HEK293T (cell line): Measurements from ENCODE around the gene ARIH2.

ENCODE experiments used
- ARNT ChIP-seq: fragments of 450-650 bp; IDR thresholded peaks from 2 replicates; pipeline ENCODE4 v1.6.1; 2017; ENCODE audit warnings: mild to moderate bottlenecking
- BHLHE40 ChIP-seq: fragments of 450-650 bp; IDR thresholded peaks from 2 replicates; pipeline ENCODE4 v1.6.1; 2016; ENCODE audit warnings: mild to moderate bottlenecking, moderate library complexity, borderline replicate concordance
- CTBP1 ChIP-seq: fragments of 450-650 bp; IDR thresholded peaks from 2 replicates; pipeline ENCODE4 v1.6.1; 2016; ENCODE audit warnings: borderline replicate concordance
- ELF4 ChIP-seq: fragments of 450-650 bp; IDR thresholded peaks from 2 replicates; pipeline ENCODE4 v1.6.1; 2017; ENCODE audit warnings: antibody characterized with exemption
- FOXA1 ChIP-seq: fragments of 450-650 bp; IDR thresholded peaks from 2 replicates; pipeline ENCODE4 v1.6.1; 2016; ENCODE audit warnings: mild to moderate bottlenecking
- FOXK2 ChIP-seq: fragments of 450-650 bp; IDR thresholded peaks from 2 replicates; pipeline ENCODE4 v1.6.1; 2016; ENCODE audit warnings: mild to moderate bottlenecking
- FOXM1 ChIP-seq: fragments of 450-650 bp; IDR thresholded peaks from 2 replicates; pipeline ENCODE4 v1.6.1; 2017; ENCODE audit warnings: mild to moderate bottlenecking, borderline replicate concordance
- HDGF ChIP-seq: fragments of 450-650 bp; IDR thresholded peaks from 2 replicates; pipeline ENCODE4 v1.6.1; 2017; ENCODE audit warnings: antibody characterized with exemption, borderline replicate concordance
- L3MBTL2 ChIP-seq: fragments of 450-650 bp; conservative IDR thresholded peaks from 2 replicates; pipeline ENCODE4 v1.6.1; 2016; ENCODE audit warnings: mild to moderate bottlenecking
- NFRKB ChIP-seq: fragments of 450-650 bp; IDR thresholded peaks from 2 replicates; pipeline ENCODE4 v1.6.1; 2016; ENCODE audit warnings: mild to moderate bottlenecking, moderate library complexity
- SP1 ChIP-seq: fragments of 450-650 bp; IDR thresholded peaks from 2 replicates; pipeline ENCODE4 v1.6.1; 2017
- SUZ12 ChIP-seq: fragments of 450-650 bp; IDR thresholded peaks from 2 replicates; pipeline ENCODE4 v1.6.1; 2016; ENCODE audit warnings: mild to moderate bottlenecking
- TARDBP ChIP-seq: fragments of 450-650 bp; IDR thresholded peaks from 2 replicates; pipeline ENCODE4 v1.6.1; 2016

GRCh38 chr3:49015765-49016164 is 97.1 kb downstream of the ARIH2 start:
- TF ChIP-seq FOXM1 = no peak
- no peak for TF ChIP-seq FOXK2
- no peak for TF ChIP-seq FOXA1
- TF ChIP-seq NFRKB = no peak
- no peak for TF ChIP-seq SP1
- no peak for TF ChIP-seq HDGF
- no peak for TF ChIP-seq ARNT
- TF ChIP-seq L3MBTL2 = no peak
- TF ChIP-seq SUZ12 = no peak
- TF ChIP-seq TARDBP = no peak
- no peak for TF ChIP-seq BHLHE40
- TF ChIP-seq ELF4 = no peak
- TF ChIP-seq CTBP1 = no peak
